ENCODE data around the gene ABI1.

ABI1 gene

DNA sequence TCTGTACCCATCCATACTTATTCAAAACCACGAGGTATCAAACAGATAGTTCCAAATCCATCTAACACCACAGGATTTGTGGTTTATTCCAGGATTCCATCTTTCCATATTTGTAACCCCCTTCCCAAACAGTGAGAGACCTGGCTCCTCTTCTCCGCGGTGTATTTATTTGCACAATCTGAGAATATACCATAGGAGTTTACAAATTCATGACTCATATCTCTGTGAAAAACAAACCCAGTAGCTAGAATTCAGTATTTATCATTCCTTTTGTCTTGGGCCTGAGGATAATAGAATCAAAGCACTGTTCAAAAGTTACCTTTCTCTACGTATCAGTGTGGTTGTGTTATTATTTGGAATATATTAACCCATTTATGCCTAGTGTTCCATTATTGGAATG, 131.4 kb downstream of the ABI1 start:
- no peak overlapping the region for H2BK120ac ChIP-seq (ENCODE audit: low read depth, low read length)
- no peak overlapping the region for H3K23ac ChIP-seq (ENCODE audit: low read depth, low read length, poor library complexity)
- H3K4me2 ChIP-seq (ENCODE audit: insufficient read depth, low read length, poor library complexity, severe bottlenecking): no peak overlapping the region
- H3K27ac ChIP-seq (replicated peaks; ENCODE audit: low read length): no peak overlapping the region
- no peaks in the 10 kb centered on the region for H3K9me3 ChIP-seq (replicated peaks in 1 of 2; ENCODE audit: control insufficient read depth in 2 of 2, insufficient read depth in 1 of 2, low read depth in 1 of 2, low read length in 2 of 2)
- H3K4me3 ChIP-seq (ENCODE audit: low read length in 2 of 2): no peak overlapping the region
- no peak overlapping the region for H2BK5ac ChIP-seq (ENCODE audit: low read length)
- H4K8ac ChIP-seq (ENCODE audit: low read depth, low read length): no peak overlapping the region
- no peak overlapping the region for H3K9ac ChIP-seq (ENCODE audit: low read depth, low read length, poor library complexity)
- DNase-seq (ENCODE audit: low spot score): no peak
- H2AK5ac ChIP-seq (ENCODE audit: low read depth, low read length): no peak overlapping the region
- no peak overlapping the region for H2BK15ac ChIP-seq (ENCODE audit: low read length)
- no peak overlapping the region for H2AFZ ChIP-seq (ENCODE audit: low read length)
- no peak overlapping the region for H2BK12ac ChIP-seq (ENCODE audit: low read length)
- WGBS, 2 donors (ENCODE audit: extremely low coverage in 2 of 2, insufficient read length in 2 of 2, insufficient replicate concordance in 1 of 2): no CpG with 5 or more reads among the region's 4 CpGs
- H4K91ac ChIP-seq (ENCODE audit: low read depth, low read length, poor library complexity): no peak overlapping the region
- peaks cover 3 to 7% of the 10 kb centered on the region in 2 donors for H3K4me1 ChIP-seq (ENCODE audit: control insufficient read depth in 2 of 2, insufficient read depth in 1 of 2, low read depth in 1 of 2, low read length in 2 of 2)
- H3K14ac ChIP-seq (ENCODE audit: low read length): no peak overlapping the region
- no peak overlapping the region for H3K4ac ChIP-seq (ENCODE audit: low read length)
- H3K79me1 ChIP-seq (ENCODE audit: low read depth, low read length): no peaks in the 10 kb centered on the region
- no peak overlapping the region for H3K18ac ChIP-seq (ENCODE audit: low read length)
- H3K27me3 ChIP-seq (ENCODE audit: control insufficient read depth in 3 of 3, insufficient read depth in 3 of 3, low read depth in 1 of 3, low read length in 3 of 3): no peaks in the 10 kb centered on the region
- H3K36me3 ChIP-seq (replicated peaks in 1 of 2; ENCODE audit: control insufficient read depth in 2 of 2, insufficient read depth in 2 of 2, low read length in 2 of 2): peaks cover 13 to 72% of the 10 kb centered on the region in 2 donors

DNA sequence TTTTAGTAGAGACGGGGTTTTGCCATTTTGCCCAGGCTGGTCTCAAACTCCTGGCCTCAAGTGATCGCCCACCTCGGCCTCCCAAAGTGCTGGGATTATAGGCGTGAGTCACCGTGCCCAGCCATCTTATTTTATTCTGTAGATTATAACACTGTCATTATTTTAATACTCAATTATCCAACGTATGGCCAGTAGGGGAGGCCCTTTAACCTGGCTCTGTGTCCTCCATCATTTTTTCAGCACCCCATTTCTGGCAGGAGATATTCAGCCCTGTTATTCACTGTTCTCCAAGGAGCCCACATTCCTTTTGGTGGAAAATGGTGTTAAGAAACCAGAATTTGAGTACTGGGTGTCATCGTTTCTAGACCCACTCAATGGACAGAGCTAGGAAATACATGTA, 131.8 kb downstream of the ABI1 start:
- Histone ChIP-seq H4K91ac (ENCODE audit: low read depth, low read length, poor library complexity) (no peak overlapping the region), H2AK5ac (ENCODE audit: low read depth, low read length) (no peak overlapping the region), H3K4me3 (ENCODE audit: low read length in 2 of 2) (no peak overlapping the region), H2BK12ac (ENCODE audit: low read length) (no peak overlapping the region), H3K18ac (ENCODE audit: low read length) (no peak overlapping the region), H3K23ac (ENCODE audit: low read depth, low read length, poor library complexity) (no peak overlapping the region), H3K4ac (ENCODE audit: low read length) (no peak overlapping the region), H3K4me2 (ENCODE audit: insufficient read depth, low read length, poor library complexity, severe bottlenecking) (no peak overlapping the region), H3K27me3 (ENCODE audit: control insufficient read depth in 3 of 3, insufficient read depth in 3 of 3, low read depth in 1 of 3, low read length in 3 of 3) (no peaks in the 10 kb centered on the region), H3K9me3 (replicated peaks in 1 of 2; ENCODE audit: control insufficient read depth in 2 of 2, insufficient read depth in 1 of 2, low read depth in 1 of 2, low read length in 2 of 2) (no peaks in the 10 kb centered on the region), H2BK120ac (ENCODE audit: low read depth, low read length) (no peak overlapping the region), H2BK15ac (ENCODE audit: low read length) (no peak overlapping the region), H2BK5ac (ENCODE audit: low read length) (no peak overlapping the region), H3K4me1 (ENCODE audit: control insufficient read depth in 2 of 2, insufficient read depth in 1 of 2, low read depth in 1 of 2, low read length in 2 of 2) (peaks cover 2% of the 10 kb centered on the region in 2 donors), H3K79me1 (ENCODE audit: low read depth, low read length) (no peaks in the 10 kb centered on the region), H3K9ac (ENCODE audit: low read depth, low read length, poor library complexity) (no peak overlapping the region), H3K36me3 (replicated peaks in 1 of 2; ENCODE audit: control insufficient read depth in 2 of 2, insufficient read depth in 2 of 2, low read length in 2 of 2) (peaks cover 13 to 77% of the 10 kb centered on the region in 2 donors), H3K14ac (ENCODE audit: low read length) (no peak overlapping the region), H2AFZ (ENCODE audit: low read length) (no peak overlapping the region), H4K8ac (ENCODE audit: low read depth, low read length) (no peak overlapping the region), H3K27ac (replicated peaks; ENCODE audit: low read length) (no peak overlapping the region)
- no CpG with 5 or more reads among the region's 7 CpGs for WGBS, 2 donors (ENCODE audit: extremely low coverage in 2 of 2, insufficient read length in 2 of 2, insufficient replicate concordance in 1 of 2)
- no peak for DNase-seq (ENCODE audit: low spot score)

DNA sequence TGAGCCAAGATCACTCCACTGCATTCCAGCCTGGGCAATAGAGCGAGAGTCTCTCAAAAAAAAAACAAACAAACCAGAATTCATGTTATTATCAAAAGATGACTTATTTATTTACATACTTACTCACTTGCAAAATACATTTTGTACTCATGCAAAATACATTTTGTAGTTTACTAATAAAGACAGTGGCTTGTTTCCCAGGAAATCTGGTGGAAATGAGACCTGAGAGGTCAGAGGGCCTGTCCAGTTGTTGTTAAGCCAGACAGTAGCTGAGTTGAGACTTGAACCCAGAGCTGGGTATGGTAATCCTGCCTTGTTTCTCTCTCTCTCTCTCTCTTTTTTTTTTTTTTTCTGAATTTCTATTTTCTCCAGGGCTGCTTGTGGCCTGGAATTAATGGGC, 133.8 kb downstream of the ABI1 start:
- no peak for DNase-seq (ENCODE audit: low spot score)
- no peak overlapping the region for H2AFZ ChIP-seq (ENCODE audit: low read length)
- H2BK120ac ChIP-seq (ENCODE audit: low read depth, low read length): no peak overlapping the region
- H3K4me2 ChIP-seq (ENCODE audit: insufficient read depth, low read length, poor library complexity, severe bottlenecking): no peak overlapping the region
- WGBS, 2 donors (ENCODE audit: extremely low coverage in 2 of 2, insufficient read length in 2 of 2, insufficient replicate concordance in 1 of 2): no CpG with 5 or more reads among the region's 1 CpG
- no peak overlapping the region for H3K23ac ChIP-seq (ENCODE audit: low read depth, low read length, poor library complexity)
- no peak overlapping the region for H4K91ac ChIP-seq (ENCODE audit: low read depth, low read length, poor library complexity)
- no peaks in the 10 kb centered on the region for H3K9me3 ChIP-seq (replicated peaks in 1 of 2; ENCODE audit: control insufficient read depth in 2 of 2, insufficient read depth in 1 of 2, low read depth in 1 of 2, low read length in 2 of 2)
- H4K8ac ChIP-seq (ENCODE audit: low read depth, low read length): no peak overlapping the region
- H3K14ac ChIP-seq (ENCODE audit: low read length): no peak overlapping the region
- H3K27me3 ChIP-seq (ENCODE audit: control insufficient read depth in 3 of 3, insufficient read depth in 3 of 3, low read depth in 1 of 3, low read length in 3 of 3): no peaks in the 10 kb centered on the region
- H3K36me3 ChIP-seq (replicated peaks in 1 of 2; ENCODE audit: control insufficient read depth in 2 of 2, insufficient read depth in 2 of 2, low read length in 2 of 2): peaks cover 9 to 82% of the 10 kb centered on the region in 2 donors
- no peak overlapping the region for H2BK5ac ChIP-seq (ENCODE audit: low read length)
- H3K27ac ChIP-seq (replicated peaks; ENCODE audit: low read length): no peak overlapping the region
- H3K4ac ChIP-seq (ENCODE audit: low read length): no peak overlapping the region
- H2BK12ac ChIP-seq (ENCODE audit: low read length): no peak overlapping the region
- no peaks in the 10 kb centered on the region for H3K79me1 ChIP-seq (ENCODE audit: low read depth, low read length)
- H2AK5ac ChIP-seq (ENCODE audit: low read depth, low read length): no peak overlapping the region
- H3K4me3 ChIP-seq (ENCODE audit: low read length in 2 of 2): no peak overlapping the region
- H3K4me1 ChIP-seq (ENCODE audit: control insufficient read depth in 2 of 2, insufficient read depth in 1 of 2, low read depth in 1 of 2, low read length in 2 of 2): no peaks in the 10 kb centered on the region
- H3K18ac ChIP-seq (ENCODE audit: low read length): no peak overlapping the region
- no peak overlapping the region for H2BK15ac ChIP-seq (ENCODE audit: low read length)
- H3K9ac ChIP-seq (ENCODE audit: low read depth, low read length, poor library complexity): no peak overlapping the region

DNA sequence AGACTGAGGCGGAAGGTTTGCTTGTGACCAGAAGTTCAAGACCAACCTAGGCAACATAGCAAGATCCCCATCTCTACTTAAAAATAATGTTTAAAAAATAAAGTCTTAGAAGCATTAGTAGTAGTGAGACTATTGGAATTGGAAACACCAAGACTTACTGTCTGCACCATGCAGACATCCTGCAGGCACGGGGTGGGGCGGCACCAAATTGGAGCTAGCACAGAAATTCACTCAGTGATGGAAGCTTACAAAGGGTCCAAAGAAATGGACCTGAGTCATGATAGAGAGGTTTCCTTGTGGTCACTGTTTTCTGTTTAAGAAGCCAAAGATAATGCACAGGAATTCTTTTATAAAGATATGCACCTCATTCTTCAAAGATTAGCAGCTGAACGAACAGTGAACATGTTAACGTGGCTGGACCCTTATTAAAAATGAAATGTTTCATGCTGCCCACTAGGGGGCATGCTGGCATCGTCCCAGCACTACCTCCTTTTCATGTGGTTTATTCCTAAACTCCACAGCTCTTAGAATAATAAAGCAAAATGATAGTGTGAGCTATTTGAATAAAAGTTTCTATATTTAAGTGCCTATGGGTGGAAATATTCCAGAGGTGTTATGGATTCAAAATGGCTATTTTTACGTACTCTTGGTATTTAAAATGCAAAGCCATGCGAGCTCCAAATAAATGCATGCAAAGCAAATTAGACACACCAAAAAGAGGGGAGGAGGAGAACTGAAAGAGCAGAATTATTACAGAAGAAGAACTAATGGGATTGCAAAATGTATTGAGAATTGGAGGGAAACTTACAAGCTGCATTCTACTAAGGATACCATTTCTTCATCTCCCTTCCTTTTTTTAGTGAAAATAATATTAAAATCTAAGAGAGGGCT, 134.7 kb downstream of the ABI1 start:
- H3K4me2 ChIP-seq (ENCODE audit: insufficient read depth, low read length, poor library complexity, severe bottlenecking): no peak overlapping the region
- no CpG with 5 or more reads among the region's 8 CpGs for WGBS, 2 donors (ENCODE audit: extremely low coverage in 2 of 2, insufficient read length in 2 of 2, insufficient replicate concordance in 1 of 2)
- peaks cover 8 to 83% of the 10 kb centered on the region in 2 donors for H3K36me3 ChIP-seq (replicated peaks in 1 of 2; ENCODE audit: control insufficient read depth in 2 of 2, insufficient read depth in 2 of 2, low read length in 2 of 2)

More for the DNA sequence above, 134.7 kb downstream of the ABI1 start:
- H2BK12ac ChIP-seq (ENCODE audit: low read length): no peak overlapping the region
- no peak overlapping the region for H2BK5ac ChIP-seq (ENCODE audit: low read length)
- H4K8ac ChIP-seq (ENCODE audit: low read depth, low read length): no peak overlapping the region
- no peaks in the 10 kb centered on the region for H3K27me3 ChIP-seq (ENCODE audit: control insufficient read depth in 3 of 3, insufficient read depth in 3 of 3, low read depth in 1 of 3, low read length in 3 of 3)
- H3K9me3 ChIP-seq (replicated peaks in 1 of 2; ENCODE audit: control insufficient read depth in 2 of 2, insufficient read depth in 1 of 2, low read depth in 1 of 2, low read length in 2 of 2): no peaks in the 10 kb centered on the region
- H3K27ac ChIP-seq (replicated peaks; ENCODE audit: low read length): no peak overlapping the region
- H3K4me3 ChIP-seq (ENCODE audit: low read length in 2 of 2): no peak overlapping the region
- H2AFZ ChIP-seq (ENCODE audit: low read length): no peak overlapping the region
- H2BK120ac ChIP-seq (ENCODE audit: low read depth, low read length): no peak overlapping the region
- H2AK5ac ChIP-seq (ENCODE audit: low read depth, low read length): no peak overlapping the region
- H3K18ac ChIP-seq (ENCODE audit: low read length): no peak overlapping the region
- H3K4me1 ChIP-seq (ENCODE audit: control insufficient read depth in 2 of 2, insufficient read depth in 1 of 2, low read depth in 1 of 2, low read length in 2 of 2): no peaks in the 10 kb centered on the region
- H2BK15ac ChIP-seq (ENCODE audit: low read length): no peak overlapping the region
- no peak overlapping the region for H4K91ac ChIP-seq (ENCODE audit: low read depth, low read length, poor library complexity)
- H3K4ac ChIP-seq (ENCODE audit: low read length): no peak overlapping the region
- H3K14ac ChIP-seq (ENCODE audit: low read length): no peak overlapping the region
- H3K9ac ChIP-seq (ENCODE audit: low read depth, low read length, poor library complexity): no peak overlapping the region
- no peak overlapping the region for H3K23ac ChIP-seq (ENCODE audit: low read depth, low read length, poor library complexity)
- DNase-seq (ENCODE audit: low spot score): peak; percentile 36
- H3K79me1 ChIP-seq (ENCODE audit: low read depth, low read length): peaks cover 4% of the 10 kb centered on the region
